PC-9 (cell line): ENCODE results near the gene GDPD4.

ENCODE experiments used
- CTCF ChIP-seq: fragments of 200-600 bp; sonication (generic); conservative IDR thresholded peaks from 2 replicates; pipeline ENCODE4 v1.6.1; 2017; ENCODE audit warnings: mixed run types, antibody characterized with exemption, mild to moderate bottlenecking, moderate library complexity
- EZH2 ChIP-seq: fragments of 200-600 bp; sonication (generic); IDR thresholded peaks from 2 replicates; pipeline ENCODE4 v1.8.0; 2017; ENCODE audit warnings: antibody characterized with exemption, low read depth

GRCh38 chr11:77182542-77183430 lies 118.7 kb downstream of the GDPD4 start:
- TF ChIP-seq CTCF: no peak
- TF ChIP-seq EZH2: no peak
